NCI-H187 treated with DMSO at 0.1 percent for 48 hours (cell line): ENCODE results near the gene DNAH1.

Experiments used
- DNase-seq: peaks from one replicate; lab custom pipeline; 2025; lab: John Stamatoyannopoulos, UW

DNAH1 gene

DNA sequence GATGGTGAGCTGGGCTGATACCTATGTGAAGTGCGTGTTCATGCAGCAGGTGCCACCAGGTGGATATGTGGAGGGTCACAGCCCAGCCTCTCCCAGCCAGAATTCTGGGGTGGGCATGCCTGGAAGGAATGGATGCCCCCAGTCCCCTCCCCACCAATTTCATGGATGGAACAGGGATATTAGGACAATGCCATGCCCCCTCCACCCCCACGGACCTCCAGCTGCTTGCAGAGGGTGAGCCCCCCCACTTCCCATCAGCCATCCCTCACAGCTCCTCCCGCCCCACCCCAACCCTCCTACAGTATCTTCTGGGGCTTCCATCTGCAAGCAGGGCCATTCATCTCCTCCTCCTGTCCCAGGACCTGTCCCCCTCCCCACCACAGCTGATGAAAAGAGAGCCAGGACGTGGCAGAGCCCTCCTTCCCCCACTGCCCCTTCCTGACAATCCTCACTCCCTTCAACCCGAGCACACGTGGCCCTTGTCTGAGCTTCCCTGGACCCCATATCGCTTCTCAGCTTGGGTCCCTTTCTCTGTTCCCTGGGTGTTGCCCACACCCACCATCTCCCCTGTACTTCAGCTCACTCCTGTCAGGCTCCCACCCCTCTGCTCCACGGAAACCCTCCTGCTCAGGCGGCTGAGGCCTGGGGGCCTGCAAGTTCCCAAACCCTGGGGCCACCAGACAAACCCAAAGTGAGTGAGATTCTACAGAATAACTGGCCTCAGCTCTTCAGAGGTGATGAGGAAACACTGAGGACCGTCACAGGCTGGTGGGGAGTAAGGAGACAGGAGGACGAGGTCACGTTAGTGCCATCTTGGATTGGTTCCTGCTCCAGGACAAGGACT lies 131.6 kb downstream of the DNAH1 start:
- DNase-seq = no peak
